ENCODE measurements around the gene CHRM4.
"Not testable (repeated sequence)": the region's sequence is repeated elsewhere in the genome, so short reads cannot be mapped to it uniquely, and the experiment has no call there.

The CHRM4 gene

GRCh38 chr11:46381819-46382645 is 9.5 kb downstream of the CHRM4 start:
- peak; percentile 46 for DNase-seq (ENCODE audit: low spot score)

- DNase-seq (ENCODE audit: low spot score) = peak; percentile 63
Measured at GRCh38 chr11:46381048-46381818, 10.3 kb downstream of the CHRM4 start, which contains the start of gene MDK. Gene MDK (plus strand): TSS chr11:46381669. CDS start chr11:46382058, 389 bp downstream.

GRCh38 chr11:46380340-46381047 is 11.1 kb downstream of the CHRM4 start:
- DNase-seq (ENCODE audit: low spot score) = peak; percentile 80

- not testable (repeated sequence) for DNase-seq (ENCODE audit: low spot score)
Measured at GRCh38 chr11:46379482-46380293, 11.9 kb downstream of the CHRM4 start.

- no peak for DNase-seq (ENCODE audit: low spot score)
Measured at GRCh38 chr11:46378811-46379481, 12.6 kb downstream of the CHRM4 start.

- no peak for DNase-seq (ENCODE audit: low spot score)
Measured at GRCh38 chr11:46378296-46378695, 13.3 kb downstream of the CHRM4 start.

- DNase-seq (ENCODE audit: low spot score) = no peak
Measured at GRCh38 chr11:46377831-46378230, 13.7 kb downstream of the CHRM4 start.

- no peak for DNase-seq (ENCODE audit: low spot score)
Measured at GRCh38 chr11:46377290-46377689, 14.3 kb downstream of the CHRM4 start.

GRCh38 chr11:46376258-46377050 is 15.1 kb downstream of the CHRM4 start:
- DNase-seq (ENCODE audit: low spot score) = no peak

GRCh38 chr11:46375392-46376101 is 16.0 kb downstream of the CHRM4 start:
- DNase-seq (ENCODE audit: low spot score) = no peak

GRCh38 chr11:46374815-46375214 is 16.8 kb downstream of the CHRM4 start:
- no peak for DNase-seq (ENCODE audit: low spot score)

GRCh38 chr11:46373787-46374740 is 17.5 kb downstream of the CHRM4 start:
- DNase-seq (ENCODE audit: low spot score) = no peak

GRCh38 chr11:46372501-46372900 is 19.1 kb downstream of the CHRM4 start:
- not testable (repeated sequence) for DNase-seq (ENCODE audit: low spot score)

GRCh38 chr11:46372086-46372485 is 19.5 kb downstream of the CHRM4 start:
- no peak for DNase-seq (ENCODE audit: low spot score)

- DNase-seq (ENCODE audit: low spot score) = not testable (repeated sequence)
Measured at GRCh38 chr11:46371262-46371661, 20.3 kb downstream of the CHRM4 start.

- DNase-seq (ENCODE audit: low spot score) = no peak
Measured at GRCh38 chr11:46370253-46370652, 21.3 kb downstream of the CHRM4 start.

GRCh38 chr11:46369458-46370152 is 22.0 kb downstream of the CHRM4 start:
- DNase-seq (ENCODE audit: low spot score) = peak; percentile 87

- DNase-seq (ENCODE audit: low spot score) = no peak
Measured at GRCh38 chr11:46367916-46368267, 23.7 kb downstream of the CHRM4 start.

All from GM03348 (cell line).